HL-60 (cell line): ENCODE measurements around the gene NETO2.

Source experiments
- GABPA ChIP-seq: IDR thresholded peaks from 2 replicates; pipeline ENCODE4 v1.6.1; 2012; ENCODE audit warnings: low read depth
- POLR2AphosphoS5 ChIP-seq: IDR thresholded peaks from 2 replicates; pipeline ENCODE4 v1.6.1; 2012; ENCODE audit warnings: low read depth
- TF ChIP-seq, protein P1 (sequence below): IDR thresholded peaks from 2 replicates; pipeline ENCODE4 v1.6.1; 2012; ENCODE audit warnings: low read depth; ENCODE audit not compliant: insufficient replicate concordance
- TF ChIP-seq, protein P2 (sequence below): IDR thresholded peaks from one replicate; pipeline ENCODE4 v1.5.1; 2011; ENCODE audit warnings: low read length, control low read depth, inconsistent platforms; ENCODE audit not compliant: insufficient read depth

DNA sequence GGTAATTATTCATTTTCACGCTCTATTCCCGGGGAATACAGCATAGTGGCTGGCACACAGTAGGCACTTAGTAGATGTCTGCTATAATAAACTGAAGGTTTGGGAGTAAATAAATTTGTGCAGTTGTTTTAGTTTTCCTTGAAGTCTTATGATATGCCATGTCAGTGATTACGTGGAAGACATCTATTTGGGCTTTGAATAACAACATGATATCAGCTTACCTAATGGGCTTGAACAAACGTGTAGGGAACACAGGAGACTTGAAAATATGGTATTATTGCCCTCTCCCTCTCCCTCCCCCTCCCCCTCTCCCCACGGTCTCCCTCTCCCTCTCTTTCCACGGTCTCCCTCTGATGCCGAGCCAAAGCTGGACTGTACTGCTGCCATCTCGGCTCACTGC, 36.3 kb upstream of the NETO2 start:
- TF ChIP-seq, protein P1, sequence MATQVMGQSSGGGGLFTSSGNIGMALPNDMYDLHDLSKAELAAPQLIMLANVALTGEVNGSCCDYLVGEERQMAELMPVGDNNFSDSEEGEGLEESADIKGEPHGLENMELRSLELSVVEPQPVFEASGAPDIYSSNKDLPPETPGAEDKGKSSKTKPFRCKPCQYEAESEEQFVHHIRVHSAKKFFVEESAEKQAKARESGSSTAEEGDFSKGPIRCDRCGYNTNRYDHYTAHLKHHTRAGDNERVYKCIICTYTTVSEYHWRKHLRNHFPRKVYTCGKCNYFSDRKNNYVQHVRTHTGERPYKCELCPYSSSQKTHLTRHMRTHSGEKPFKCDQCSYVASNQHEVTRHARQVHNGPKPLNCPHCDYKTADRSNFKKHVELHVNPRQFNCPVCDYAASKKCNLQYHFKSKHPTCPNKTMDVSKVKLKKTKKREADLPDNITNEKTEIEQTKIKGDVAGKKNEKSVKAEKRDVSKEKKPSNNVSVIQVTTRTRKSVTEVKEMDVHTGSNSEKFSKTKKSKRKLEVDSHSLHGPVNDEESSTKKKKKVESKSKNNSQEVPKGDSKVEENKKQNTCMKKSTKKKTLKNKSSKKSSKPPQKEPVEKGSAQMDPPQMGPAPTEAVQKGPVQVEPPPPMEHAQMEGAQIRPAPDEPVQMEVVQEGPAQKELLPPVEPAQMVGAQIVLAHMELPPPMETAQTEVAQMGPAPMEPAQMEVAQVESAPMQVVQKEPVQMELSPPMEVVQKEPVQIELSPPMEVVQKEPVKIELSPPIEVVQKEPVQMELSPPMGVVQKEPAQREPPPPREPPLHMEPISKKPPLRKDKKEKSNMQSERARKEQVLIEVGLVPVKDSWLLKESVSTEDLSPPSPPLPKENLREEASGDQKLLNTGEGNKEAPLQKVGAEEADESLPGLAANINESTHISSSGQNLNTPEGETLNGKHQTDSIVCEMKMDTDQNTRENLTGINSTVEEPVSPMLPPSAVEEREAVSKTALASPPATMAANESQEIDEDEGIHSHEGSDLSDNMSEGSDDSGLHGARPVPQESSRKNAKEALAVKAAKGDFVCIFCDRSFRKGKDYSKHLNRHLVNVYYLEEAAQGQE = no peak
- TF ChIP-seq POLR2AphosphoS5 (no peak), GABPA (no peak)
- TF ChIP-seq, protein P2, sequence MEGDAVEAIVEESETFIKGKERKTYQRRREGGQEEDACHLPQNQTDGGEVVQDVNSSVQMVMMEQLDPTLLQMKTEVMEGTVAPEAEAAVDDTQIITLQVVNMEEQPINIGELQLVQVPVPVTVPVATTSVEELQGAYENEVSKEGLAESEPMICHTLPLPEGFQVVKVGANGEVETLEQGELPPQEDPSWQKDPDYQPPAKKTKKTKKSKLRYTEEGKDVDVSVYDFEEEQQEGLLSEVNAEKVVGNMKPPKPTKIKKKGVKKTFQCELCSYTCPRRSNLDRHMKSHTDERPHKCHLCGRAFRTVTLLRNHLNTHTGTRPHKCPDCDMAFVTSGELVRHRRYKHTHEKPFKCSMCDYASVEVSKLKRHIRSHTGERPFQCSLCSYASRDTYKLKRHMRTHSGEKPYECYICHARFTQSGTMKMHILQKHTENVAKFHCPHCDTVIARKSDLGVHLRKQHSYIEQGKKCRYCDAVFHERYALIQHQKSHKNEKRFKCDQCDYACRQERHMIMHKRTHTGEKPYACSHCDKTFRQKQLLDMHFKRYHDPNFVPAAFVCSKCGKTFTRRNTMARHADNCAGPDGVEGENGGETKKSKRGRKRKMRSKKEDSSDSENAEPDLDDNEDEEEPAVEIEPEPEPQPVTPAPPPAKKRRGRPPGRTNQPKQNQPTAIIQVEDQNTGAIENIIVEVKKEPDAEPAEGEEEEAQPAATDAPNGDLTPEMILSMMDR = no peak
